ENCODE measurements around the gene SLC38A9.

SLC38A9 gene

GRCh38 chr5:55580042-55580441, 132.1 kb downstream of the SLC38A9 start:
- no peak for DNase-seq (ENCODE audit: low read depth)

DNA sequence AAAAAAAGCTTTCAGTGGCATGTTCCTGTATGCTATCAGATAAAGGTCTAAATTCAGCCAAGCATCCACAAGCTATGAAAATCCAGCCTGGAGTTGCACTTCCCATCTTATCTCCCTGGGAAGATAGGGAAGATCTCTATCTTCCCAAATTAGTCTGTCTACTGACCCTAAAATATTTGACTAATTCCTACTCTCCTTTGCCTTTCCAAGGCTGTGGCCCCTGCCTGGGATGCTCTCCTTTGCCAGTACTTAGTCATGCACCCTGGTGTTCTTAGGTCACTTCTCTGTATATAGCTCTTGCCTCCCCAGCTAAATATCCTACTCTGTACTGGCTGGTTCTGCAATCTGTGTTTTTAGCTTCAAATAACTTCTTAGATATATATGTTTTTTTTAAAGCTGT, 133.4 kb downstream of the SLC38A9 start:
- no peak for DNase-seq (ENCODE audit: low read depth)

DNA sequence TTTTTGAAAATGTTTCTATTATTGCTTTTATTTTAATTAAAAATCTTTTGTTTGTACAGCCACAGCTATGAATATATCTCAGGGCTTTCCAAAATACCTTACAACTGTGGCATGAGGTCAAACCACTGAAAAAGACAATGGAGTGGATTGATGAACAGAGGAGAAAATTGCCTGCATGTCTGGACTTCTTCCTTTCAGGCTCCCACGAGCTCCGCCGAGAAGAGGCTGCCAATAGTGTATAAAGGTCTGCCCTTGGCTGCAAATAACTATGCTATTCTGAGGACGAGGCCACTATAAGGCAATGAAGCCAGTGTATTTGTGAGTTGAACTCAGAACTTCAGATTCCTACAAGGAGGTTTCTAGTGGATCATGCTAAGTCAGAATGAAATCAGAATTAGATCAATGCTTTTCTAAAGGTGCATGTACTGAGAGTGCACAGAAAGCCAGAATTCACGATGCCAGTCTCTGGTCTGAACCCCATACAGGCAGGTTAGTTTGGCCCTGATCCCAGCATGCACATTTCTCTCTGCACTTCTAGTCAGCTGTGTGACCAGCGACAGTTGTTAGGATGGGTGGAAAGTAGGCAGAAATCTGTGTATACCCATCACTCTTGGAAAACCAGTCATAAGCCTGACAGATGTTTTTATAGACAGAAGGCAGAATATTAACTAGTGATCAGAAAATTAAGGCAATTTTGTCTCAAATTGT, 134.6 kb downstream of the SLC38A9 start:
- DNase-seq (ENCODE audit: low read depth) = no peak

- no peak for DNase-seq (ENCODE audit: low read depth)
Observed at GRCh38 chr5:55576661-55577060, 135.5 kb downstream of the SLC38A9 start.

Measured in HS-5 (cell line).